ENCODE results near the gene RGL2.

Gene RGL2

DNA sequence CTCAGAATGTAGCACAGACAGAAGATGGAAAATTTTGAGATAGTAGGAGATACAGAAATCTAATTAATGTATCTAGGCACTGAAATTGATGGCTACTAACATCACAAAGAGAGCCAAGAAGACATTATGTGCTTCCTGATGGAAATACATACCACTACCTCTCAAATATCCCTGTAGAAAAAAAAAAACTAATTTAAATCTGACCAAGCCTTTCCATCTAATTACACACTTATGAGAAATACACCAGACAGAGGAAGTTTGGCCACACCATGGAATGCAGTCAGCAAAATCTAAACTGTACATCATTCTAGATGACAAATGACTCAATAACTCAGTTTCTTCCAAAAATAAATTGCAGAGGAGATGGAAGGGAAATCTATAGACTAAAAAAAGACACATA is 46.0 kb downstream of the RGL2 start:
- TF ChIP-seq, protein P1, sequence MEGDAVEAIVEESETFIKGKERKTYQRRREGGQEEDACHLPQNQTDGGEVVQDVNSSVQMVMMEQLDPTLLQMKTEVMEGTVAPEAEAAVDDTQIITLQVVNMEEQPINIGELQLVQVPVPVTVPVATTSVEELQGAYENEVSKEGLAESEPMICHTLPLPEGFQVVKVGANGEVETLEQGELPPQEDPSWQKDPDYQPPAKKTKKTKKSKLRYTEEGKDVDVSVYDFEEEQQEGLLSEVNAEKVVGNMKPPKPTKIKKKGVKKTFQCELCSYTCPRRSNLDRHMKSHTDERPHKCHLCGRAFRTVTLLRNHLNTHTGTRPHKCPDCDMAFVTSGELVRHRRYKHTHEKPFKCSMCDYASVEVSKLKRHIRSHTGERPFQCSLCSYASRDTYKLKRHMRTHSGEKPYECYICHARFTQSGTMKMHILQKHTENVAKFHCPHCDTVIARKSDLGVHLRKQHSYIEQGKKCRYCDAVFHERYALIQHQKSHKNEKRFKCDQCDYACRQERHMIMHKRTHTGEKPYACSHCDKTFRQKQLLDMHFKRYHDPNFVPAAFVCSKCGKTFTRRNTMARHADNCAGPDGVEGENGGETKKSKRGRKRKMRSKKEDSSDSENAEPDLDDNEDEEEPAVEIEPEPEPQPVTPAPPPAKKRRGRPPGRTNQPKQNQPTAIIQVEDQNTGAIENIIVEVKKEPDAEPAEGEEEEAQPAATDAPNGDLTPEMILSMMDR (IDR thresholded peaks at IDR 0.05; ENCODE audit: insufficient read depth, low read depth, low read length, missing control alignments) = no peak
- no peak overlapping the region for H3K4me3 ChIP-seq (ENCODE audit: low read depth, low read length)
- no peak for DNase-seq (ENCODE audit: low read depth)

DNA sequence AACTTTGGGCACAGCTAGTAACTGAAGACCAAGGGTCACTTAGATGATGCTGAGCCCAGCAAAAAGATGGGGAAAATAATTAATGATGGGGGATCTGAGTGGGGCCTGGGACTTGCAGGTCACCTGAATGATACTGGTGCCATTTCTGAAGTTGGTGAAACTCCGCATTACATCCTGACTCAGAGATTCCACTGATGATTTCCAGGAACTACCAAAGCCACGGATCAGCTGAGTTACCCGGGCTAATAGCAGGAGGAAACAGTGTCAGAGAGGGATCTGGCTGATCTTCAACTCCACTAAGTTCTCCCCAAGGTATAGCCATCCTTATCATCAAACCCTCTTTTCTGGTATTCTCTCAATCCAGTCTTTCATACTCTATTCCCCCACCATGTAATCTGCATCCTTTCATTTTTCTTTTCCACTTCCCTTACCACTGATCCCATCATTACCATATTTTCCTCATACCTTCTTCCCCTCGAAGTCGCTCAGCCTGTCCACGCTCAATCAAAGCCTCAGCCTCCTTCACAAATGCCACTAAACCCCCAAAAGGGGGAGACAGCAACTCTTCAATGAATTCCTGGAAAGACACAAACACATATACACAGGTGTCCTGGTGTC is 47.2 kb downstream of the RGL2 start:
- H3K4me3 ChIP-seq (ENCODE audit: low read depth, low read length) = no peak overlapping the region
- TF ChIP-seq, protein P1 (IDR thresholded peaks at IDR 0.05; ENCODE audit: insufficient read depth, low read depth, low read length, missing control alignments) = no peak
- DNase-seq (ENCODE audit: low read depth) = no peak

DNA sequence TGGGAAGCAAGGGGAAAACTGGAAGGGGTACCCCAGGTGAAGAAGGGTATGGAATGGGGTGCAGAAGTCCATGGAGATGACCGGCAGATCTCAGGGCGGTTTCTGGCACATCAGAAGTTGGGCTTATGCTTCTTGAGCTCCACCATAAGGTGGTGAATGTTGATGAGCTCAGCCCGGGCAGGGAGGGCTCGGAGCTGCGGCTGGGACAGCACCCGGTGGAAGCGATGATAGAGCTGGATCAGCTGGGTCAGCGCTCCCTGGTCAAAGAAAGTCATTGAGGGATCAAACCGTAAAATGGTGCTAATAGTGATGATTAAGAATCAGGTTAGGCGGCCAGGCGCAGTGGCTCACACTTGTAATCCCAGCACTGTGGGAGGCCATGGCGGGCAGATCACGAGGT is 48.0 kb downstream of the RGL2 start:
- TF ChIP-seq, protein P1 (IDR thresholded peaks at IDR 0.05; ENCODE audit: insufficient read depth, low read depth, low read length, missing control alignments) = no peak
- H3K4me3 ChIP-seq (ENCODE audit: low read depth, low read length) = no peak overlapping the region
- DNase-seq (ENCODE audit: low read depth) = no peak

DNA sequence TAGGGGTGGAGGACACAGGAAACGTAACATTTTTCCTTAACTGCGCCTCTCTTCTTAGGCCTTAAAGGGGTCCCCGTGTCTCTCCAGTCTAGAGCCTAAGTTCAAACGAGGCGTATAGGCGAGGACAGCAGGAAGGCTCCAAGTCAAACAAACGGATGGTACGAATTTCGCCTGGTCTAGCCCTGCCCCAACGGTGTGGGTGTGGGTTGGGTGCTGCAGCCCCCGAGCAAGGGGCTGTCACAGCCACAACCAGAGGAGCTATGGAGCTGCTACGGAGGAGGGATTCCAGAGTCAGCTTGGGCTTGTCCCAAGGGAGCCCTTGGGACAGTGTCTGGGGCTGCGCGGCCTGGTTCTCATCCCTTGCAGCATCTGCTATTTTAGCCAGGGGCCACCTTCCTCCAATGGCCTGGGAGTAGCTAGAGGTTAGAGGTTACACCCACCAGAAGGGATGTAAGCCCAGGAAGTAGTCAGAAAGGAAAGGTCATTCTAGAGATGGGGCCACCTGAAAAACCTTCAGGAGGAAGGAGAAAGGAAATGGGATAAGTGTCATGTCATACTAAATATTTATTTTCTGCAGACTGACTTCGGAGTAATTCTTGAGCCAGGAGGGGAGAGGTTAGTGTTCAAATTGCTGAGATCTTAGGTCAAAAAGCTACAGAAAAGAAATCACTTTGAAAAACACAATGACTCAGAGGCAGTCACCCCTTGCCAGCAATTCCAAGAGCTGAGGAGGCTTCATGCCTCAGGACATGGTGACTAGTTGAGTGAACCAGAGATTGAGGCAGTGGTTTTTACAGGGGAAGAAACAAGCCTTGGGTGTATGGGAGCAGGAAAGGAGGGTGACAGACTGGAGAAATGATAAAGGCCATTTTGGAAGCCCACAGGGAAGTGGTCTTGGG is 48.8 kb downstream of the RGL2 start:
- no peak for DNase-seq (ENCODE audit: low read depth)
- TF ChIP-seq, protein P1 (IDR thresholded peaks at IDR 0.05; ENCODE audit: insufficient read depth, low read depth, low read length, missing control alignments) = no peak

DNA sequence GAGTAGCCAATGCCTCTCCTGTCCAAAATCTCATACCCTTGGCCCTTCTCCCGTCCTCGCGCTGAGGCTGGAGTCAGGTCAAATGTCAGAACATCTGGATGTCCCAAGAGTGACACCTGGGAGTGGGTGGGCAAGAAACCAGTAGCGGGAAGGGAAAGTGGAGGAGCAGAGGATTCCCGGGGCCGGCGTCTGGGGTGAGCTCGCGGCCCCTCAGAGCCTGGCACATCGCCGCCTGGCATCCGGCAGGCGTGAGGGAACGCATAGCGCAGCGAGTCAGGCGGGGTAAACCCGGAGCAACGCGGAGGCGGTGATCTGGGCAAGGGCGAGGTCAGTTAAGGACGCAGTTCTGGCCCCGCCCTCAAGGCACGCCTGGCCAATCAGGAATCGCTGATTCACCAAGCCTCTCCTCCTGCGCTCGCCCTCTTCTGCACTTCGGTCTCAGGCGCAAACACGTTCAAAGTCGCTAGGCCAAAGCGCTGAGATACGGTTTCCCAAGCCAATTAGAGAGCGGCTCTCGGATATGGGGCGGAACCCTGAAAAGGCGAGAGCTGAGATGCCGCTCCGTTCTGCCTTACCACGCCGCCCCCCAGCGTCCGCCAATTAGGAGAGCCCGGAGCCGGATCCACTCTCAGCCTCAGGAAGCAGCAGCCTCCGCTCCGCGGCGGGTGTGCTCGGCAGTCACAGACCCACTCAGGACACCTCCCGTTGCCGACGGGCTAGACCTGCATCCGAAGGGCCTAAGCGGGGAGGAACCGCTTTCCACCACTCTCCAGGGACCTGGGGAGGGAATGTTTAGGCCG is 49.6 kb downstream of the RGL2 start:
- H3K4me3 ChIP-seq (ENCODE audit: low read depth, low read length) = peak overlapping the region; percentile 80
- TF ChIP-seq, protein P1 (IDR thresholded peaks at IDR 0.05; ENCODE audit: insufficient read depth, low read depth, low read length, missing control alignments) = no peak
- DNase-seq (ENCODE audit: low read depth) = peak; percentile 99

More for the DNA sequence above, 48.8 kb downstream of the RGL2 start:
- peak overlapping the region; percentile 80 for H3K4me3 ChIP-seq (ENCODE audit: low read depth, low read length)

DNA sequence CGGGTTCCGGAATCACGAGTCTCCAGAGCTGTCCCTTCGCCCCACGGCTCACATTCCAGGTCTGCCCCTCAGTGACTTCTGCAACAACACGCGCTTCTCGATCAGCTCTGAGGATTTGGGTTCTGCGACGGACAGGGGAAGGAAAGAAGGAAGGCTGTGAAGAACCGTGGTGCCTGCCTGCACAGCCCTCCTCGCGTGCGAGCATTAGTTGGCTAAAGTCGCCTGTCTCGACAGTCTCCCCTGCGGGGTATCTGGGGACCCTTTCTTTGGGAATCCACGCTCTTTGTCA is 50.2 kb downstream of the RGL2 start:
- TF ChIP-seq, protein P1 (IDR thresholded peaks at IDR 0.05; ENCODE audit: insufficient read depth, low read depth, low read length, missing control alignments) = no peak
- peak overlapping the region; percentile 69 for H3K4me3 ChIP-seq (ENCODE audit: low read depth, low read length)
- DNase-seq (ENCODE audit: low read depth) = no peak

All from GM12865 (cell line).